Measurements from ENCODE around the gene PRAMEF4.
"Not testable (repeated sequence)": the region's sequence is repeated elsewhere in the genome, so short reads cannot be mapped to it uniquely, and the experiment has no call there.

The PRAMEF4 gene

DNA sequence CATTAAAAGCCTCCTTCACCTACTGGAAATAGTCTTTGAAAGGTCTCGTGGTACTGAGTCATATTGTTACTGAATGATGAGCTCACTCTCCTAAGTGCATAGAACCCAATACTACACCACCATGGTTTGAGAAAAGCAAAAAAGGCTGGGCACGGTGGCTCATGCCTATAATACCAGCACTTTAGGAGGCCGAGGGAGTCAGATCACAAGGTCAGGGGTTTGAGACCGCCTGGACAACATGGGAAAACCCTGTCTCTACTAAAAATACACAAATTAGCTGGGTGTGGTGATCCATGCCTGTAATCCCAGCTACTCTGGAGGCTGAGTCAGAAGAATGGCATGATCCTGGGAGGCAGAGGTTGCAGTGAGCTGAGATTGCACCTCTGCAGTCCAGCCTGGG lies 34.2 kb downstream of the PRAMEF4 start:
- DNase-seq (ENCODE audit: low read depth, low spot score): no peak
- Histone ChIP-seq H3K9me3 (ENCODE audit: insufficient read depth, low read length) (no peaks in the 10 kb centered on the region), H3K27me3 (ENCODE audit: insufficient read depth, insufficient read length) (no peaks in the 10 kb centered on the region), H3K4me1 (ENCODE audit: insufficient read depth, insufficient read length) (no peaks in the 10 kb centered on the region), H3K4me3 (ENCODE audit: insufficient read length, low read depth) (no peak overlapping the region), H3K9ac (ENCODE audit: insufficient read length, low read depth) (no peak overlapping the region), H3K36me3 (ENCODE audit: insufficient read depth, insufficient read length, low read length) (no peaks in the 10 kb centered on the region)
- no peak for TF ChIP-seq SUZ12 (IDR thresholded peaks at IDR 0.05; ENCODE audit: extremely low read depth, insufficient read depth, insufficient read length)
- no peak for TF ChIP-seq YY1 (IDR thresholded peaks at IDR 0.05; ENCODE audit: insufficient read depth, insufficient read length)
- TF ChIP-seq ZNF274 (IDR thresholded peaks at IDR 0.05; ENCODE audit: low read depth, low read length): no peak

GRCh38 chr1:12848620-12849019 lies 37.4 kb downstream of the PRAMEF4 start, which contains the start of gene HNRNPCL1:
Gene HNRNPCL1 (minus strand): TSS chr1:12848720. CDS start chr1:12848289, 431 bp downstream.
- H3K27me3 ChIP-seq (ENCODE audit: insufficient read depth, insufficient read length); H3K4me3 ChIP-seq (ENCODE audit: insufficient read length, low read depth); H3K9ac ChIP-seq (ENCODE audit: insufficient read length, low read depth); DNase-seq (ENCODE audit: low read depth, low spot score); H3K9me3 ChIP-seq (ENCODE audit: insufficient read depth, low read length); H3K36me3 ChIP-seq (ENCODE audit: insufficient read depth, insufficient read length, low read length); H3K4me1 ChIP-seq (ENCODE audit: insufficient read depth, insufficient read length): not testable (repeated sequence)

DNA sequence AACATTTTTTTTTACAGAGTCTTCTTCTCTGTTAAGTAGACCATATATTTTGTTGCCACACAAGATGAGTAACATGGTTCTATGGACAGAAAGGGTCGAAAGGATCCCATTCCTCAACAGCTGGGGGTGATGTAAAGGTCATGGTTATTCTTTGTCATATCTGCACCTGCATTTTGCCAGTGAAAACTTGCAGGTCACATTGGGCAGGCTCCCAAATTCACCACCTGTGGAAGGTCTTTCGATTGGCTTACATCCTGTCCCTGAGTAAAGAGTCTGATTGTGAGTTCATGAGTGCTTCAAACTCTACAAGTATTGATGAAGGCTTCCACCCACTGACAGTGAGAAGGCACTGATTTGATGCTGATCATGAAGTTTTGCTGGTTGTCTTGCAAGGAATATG lies 52.8 kb downstream of the PRAMEF4 start:
- not testable (repeated sequence) for H3K4me3 ChIP-seq (ENCODE audit: insufficient read length, low read depth); H3K4me1 ChIP-seq (ENCODE audit: insufficient read depth, insufficient read length); H3K36me3 ChIP-seq (ENCODE audit: insufficient read depth, insufficient read length, low read length); H3K27me3 ChIP-seq (ENCODE audit: insufficient read depth, insufficient read length); H3K9ac ChIP-seq (ENCODE audit: insufficient read length, low read depth); H3K9me3 ChIP-seq (ENCODE audit: insufficient read depth, low read length); DNase-seq (ENCODE audit: low read depth, low spot score)

GRCh38 chr1:12831310-12831709 lies 54.7 kb downstream of the PRAMEF4 start, which contains the start of gene PRAMEF11:
Gene PRAMEF11 (minus strand): TSS chr1:12831410. CDS start chr1:12828789, 2,621 bp downstream.
- H3K4me3 ChIP-seq (ENCODE audit: insufficient read length, low read depth); H3K9ac ChIP-seq (ENCODE audit: insufficient read length, low read depth); H3K4me1 ChIP-seq (ENCODE audit: insufficient read depth, insufficient read length); H3K36me3 ChIP-seq (ENCODE audit: insufficient read depth, insufficient read length, low read length); H3K9me3 ChIP-seq (ENCODE audit: insufficient read depth, low read length); DNase-seq (ENCODE audit: low read depth, low spot score); H3K27me3 ChIP-seq (ENCODE audit: insufficient read depth, insufficient read length): not testable (repeated sequence)

All from NT2/D1 (cell line).